NCI-H82 treated with DMSO at 0.1 percent for 48 hours (cell line): ENCODE data around the gene MACO1.
A peak's percentile ranks its signal among the peaks of the same experiment; 100 is the strongest.
"Not testable (repeated sequence)": the region's sequence is repeated elsewhere in the genome, so short reads cannot be mapped to it uniquely, and the experiment has no call there.

Experiments
- DNase-seq: peaks from one replicate; lab custom pipeline; 2025; ENCODE audit not compliant: unreplicated experiment; lab: John Stamatoyannopoulos, UW

Gene MACO1

GRCh38 chr1:25425098-25426085, 5.3 kb upstream of the MACO1 start:
- DNase-seq: no peak

- DNase-seq: no peak
These were observed 3.0 kb upstream of the MACO1 start for GRCh38 chr1:25427696-25428095.

DNA sequence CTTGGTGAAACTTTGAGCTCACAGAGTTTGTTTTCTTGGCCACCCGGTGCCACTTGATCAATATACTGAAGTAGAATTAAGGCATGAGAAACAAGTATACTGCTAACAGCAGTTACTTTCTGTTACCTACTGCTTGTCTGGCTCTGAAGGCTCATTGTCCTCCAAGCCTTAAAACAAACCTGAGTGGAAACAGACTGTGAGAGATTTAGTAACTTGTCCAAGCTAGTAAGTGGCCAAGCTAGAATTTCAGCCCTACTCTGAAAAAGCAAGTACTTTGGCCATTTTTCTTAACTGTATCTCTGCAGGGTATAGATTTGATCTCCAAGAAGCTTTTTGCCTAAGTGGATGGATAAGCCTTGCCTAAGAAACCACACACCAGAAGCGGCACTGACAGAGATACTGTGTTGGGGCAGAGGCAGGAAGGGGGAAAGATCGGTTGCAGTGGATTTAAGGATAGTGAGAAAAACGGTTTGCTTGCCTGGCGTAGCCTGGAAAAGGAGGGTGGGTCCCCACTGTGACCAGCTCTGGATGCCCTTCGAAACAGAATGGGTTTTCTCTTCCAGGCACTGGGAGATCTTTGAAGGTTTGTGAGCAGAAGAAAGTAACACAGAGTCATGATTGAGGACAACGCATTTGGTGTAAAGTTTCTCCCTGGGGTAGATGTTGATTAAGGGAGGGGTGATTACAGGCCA, 2.1 kb upstream of the MACO1 start:
- no peak for DNase-seq

DNA sequence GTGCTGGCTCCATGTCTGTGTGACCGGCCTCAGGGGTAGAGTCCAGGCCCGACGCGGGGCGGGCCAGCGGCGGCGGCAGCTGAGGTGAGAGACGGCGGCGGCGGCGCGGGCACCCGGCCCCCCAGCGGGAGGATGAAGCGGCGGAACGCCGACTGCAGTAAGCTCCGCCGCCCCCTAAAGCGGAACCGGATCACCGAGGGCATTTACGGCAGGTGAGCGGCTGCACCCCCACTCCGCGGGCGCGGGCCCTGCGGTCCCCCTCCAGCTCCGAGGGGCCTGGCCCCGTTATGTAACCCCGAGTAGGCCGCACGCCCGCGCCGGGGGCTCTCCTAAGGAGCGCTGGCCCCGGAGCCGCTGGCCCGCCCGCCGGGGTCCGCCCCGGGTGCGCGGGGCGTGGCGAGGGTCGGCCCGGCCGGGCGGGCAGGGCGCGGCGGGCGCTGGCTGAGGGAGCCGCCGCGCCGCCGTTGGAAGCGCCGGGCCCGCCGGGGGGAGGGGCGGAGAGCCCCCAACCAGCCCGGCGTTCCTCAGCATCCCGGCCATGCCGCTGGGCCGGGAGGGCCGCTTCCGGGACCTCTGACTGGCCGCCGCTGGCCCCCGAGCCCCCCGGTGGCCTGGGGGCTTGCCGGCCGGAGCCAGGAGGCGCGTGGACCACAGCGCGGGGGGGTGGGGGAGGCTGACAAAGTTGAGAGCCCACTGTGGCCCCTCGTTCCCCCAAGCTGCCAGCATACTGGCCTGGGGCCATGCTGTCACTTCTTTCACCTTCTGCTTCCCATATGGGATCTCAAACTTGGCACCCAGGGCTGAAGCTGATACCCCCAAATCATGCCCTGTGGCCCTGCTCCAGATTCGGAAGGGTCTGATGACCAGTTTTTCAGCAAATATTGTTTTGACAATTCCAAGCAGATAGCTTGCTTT, 527 bp downstream of the MACO1 start:
- no peak for DNase-seq

DNA sequence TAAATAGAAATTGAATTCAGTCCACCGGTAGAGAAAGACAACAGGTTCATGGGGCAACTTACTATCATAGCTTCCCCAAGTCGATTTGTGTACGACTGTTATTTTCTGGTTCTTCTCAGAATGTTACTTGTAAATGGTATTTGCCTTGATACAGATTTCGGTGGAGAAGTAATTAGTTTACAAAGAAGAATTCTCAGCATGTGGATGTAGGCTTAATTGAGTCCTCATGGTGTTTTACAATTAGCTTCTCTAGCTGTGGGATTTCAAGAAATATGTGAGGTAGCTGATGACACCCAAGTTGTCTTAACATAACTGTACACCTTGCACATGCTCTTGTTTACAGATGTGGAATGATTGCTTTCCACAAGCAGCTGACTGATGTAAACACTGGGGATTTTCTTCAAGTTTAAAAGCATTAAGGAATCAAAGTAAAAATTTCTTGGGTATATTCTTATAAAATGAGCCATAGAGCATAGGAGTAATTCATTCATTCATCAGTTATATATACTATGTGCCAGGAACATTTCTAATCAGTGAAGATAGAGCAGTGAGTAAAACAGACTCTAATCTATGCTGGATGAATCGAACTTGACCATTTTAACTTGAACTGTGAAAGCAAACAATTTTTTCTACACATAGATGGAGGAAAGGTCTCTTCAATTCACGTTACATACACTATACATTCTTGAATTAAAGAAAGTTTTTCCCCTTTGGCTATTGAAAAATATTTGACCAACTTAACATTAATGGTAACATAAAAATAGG, 1.4 kb downstream of the MACO1 start:
- DNase-seq: no peak

- no peak for DNase-seq
These were observed 2.2 kb downstream of the MACO1 start for GRCh38 chr1:25432749-25433388.

DNA sequence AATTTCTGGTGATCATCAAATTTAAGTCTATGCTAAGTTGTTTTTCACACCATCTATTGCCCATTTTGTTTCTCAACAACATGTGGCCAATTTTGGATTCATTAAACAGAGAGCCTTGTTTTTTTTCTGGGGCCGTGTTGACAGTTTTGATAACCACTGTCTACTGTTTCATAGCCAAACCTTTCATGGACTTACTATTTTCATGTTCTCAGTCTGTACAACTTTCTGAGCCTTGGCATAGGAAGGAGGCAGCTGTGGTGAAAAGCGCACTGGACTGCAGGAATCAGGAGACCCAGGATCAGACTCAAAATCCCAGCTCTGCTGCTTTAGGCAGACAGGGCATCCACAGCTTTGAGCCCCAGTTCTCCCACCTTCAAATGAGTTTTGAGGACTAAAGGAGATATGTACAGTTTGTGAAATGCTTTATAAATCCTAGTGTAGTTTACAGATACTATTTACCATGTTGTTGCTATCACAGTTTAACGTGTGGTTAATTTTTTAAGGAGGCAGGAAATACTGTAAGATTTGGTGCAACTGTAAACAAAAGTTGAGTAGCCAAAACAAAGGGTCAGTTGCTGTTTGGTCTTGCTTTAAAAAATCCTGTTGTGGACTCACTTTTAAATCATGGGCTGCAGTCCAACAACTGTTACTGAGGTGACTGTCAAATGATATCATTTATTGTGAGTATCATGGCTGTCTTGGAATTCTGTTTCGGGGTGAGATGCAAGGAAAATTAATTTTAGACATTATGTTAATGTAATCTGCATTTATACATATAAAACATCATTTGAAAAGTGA, 2.9 kb downstream of the MACO1 start:
- no peak for DNase-seq

GRCh38 chr1:25435397-25436108, 4.9 kb downstream of the MACO1 start:
- DNase-seq: no peak

GRCh38 chr1:25437672-25438071, 7.0 kb downstream of the MACO1 start:
- no peak for DNase-seq

DNA sequence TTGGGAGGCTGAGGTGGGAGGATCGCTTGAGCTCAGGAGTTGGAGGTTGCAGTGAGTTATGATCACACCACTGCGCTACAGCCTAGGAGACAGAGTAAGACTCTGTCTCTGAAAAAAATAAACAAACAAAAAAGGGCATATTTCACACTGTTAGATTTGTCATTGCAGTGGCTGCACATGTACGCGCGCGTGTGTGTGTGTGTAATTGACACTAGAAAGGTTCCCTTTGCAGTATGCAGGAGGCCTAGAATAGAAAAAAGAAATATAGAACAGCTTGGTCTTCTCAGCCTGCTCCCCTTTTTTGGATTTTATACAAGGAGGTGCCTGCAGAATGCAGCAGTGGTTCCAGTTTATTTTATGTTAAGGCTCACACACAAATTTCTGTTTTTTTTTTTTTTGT, 8.6 kb downstream of the MACO1 start:
- DNase-seq: no peak

- no peak for DNase-seq
These were observed 11.5 kb downstream of the MACO1 start for GRCh38 chr1:25442178-25442577.

GRCh38 chr1:25443030-25443699, 12.5 kb downstream of the MACO1 start:
- peak; percentile 41 for DNase-seq

- not testable (repeated sequence) for DNase-seq
These were observed 13.9 kb downstream of the MACO1 start for GRCh38 chr1:25444604-25445003.

DNA sequence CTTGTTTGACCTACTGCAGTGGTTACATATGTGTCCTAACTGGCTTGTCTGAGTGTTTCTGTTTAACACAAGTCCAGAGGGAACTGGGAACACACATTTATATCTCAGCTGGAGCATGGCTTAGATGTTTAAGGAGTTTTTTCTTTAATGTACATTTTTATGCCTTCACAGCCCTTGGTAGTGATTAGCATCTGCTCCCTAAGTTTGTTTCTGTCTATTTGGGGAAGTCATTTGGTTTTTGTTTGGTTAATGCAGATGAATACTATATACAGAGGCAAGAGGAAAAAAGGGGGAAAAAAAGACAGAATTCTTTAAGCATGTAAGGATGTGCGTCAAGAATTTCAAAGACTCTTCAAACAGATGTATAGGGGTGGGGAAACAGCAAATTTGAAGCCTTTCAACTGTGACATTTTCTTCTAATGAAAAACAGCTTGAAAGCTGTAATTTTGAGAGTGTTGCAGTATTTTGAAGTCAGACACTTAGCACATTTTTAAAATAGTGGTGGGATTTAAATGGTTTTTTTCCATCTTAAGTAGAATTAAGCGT, 15.4 kb downstream of the MACO1 start:
- DNase-seq: no peak

GRCh38 chr1:25447547-25447946, 16.9 kb downstream of the MACO1 start:
- no peak for DNase-seq

GRCh38 chr1:25450891-25451290, 20.2 kb downstream of the MACO1 start:
- DNase-seq: no peak

GRCh38 chr1:25451908-25452307, 21.2 kb downstream of the MACO1 start:
- no peak for DNase-seq

DNA sequence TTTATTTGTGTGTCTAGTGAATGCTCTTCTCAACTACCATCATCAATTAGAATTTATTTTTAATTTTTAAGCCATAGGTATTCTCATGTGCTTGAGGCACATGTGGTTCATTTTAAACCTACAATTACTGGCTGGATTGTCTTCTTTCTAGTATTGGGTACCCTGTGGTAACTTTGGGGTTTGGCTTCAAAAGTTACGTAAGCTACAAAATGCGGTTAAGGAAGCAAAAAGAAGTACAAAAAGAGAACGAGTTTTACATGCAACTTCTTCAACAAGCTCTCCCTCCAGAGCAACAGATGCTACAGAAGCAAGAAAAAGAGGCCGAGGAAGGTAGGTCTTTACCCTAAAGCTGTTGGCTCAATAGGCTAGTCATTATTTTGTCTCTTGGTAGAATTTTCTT, 25.8 kb downstream of the MACO1 start:
- DNase-seq: no peak
